Neuronal stem cell (in vitro differentiated cells): Measurements from ENCODE around the gene IGF1R.

Experiments used
- DNase-seq: peaks from one replicate; pipeline ENCODE4 v3.0.0-alpha.2; 2013; ENCODE audit warnings: low spot score
- H2AFZ ChIP-seq: one replicate; pipeline ENCODE4 v1.6.1; 2013; ENCODE audit warnings: mild to moderate bottlenecking, low read length, inconsistent platforms
- H2AK5ac ChIP-seq: 2 replicates; pipeline ENCODE4 v1.6.1; 2013; ENCODE audit warnings: low read depth, mild to moderate bottlenecking, inconsistent platforms, low read length, moderate library complexity, mixed read lengths
- H2BK120ac ChIP-seq: 2 replicates; pipeline ENCODE4 v1.6.1; 2013; ENCODE audit warnings: low read depth, mild to moderate bottlenecking, inconsistent platforms, low read length, moderate library complexity, mixed read lengths
- H2BK12ac ChIP-seq: one replicate; pipeline ENCODE4 v1.6.1; 2013; ENCODE audit warnings: low read length, inconsistent platforms
- H2BK15ac ChIP-seq: 2 replicates; pipeline ENCODE4 v1.6.1; 2013; ENCODE audit warnings: mild to moderate bottlenecking, low read length, inconsistent platforms, mixed read lengths
- H2BK5ac ChIP-seq: one replicate; pipeline ENCODE4 v1.6.1; 2013; ENCODE audit warnings: inconsistent platforms, mild to moderate bottlenecking, low read length, moderate library complexity
- H3K14ac ChIP-seq: one replicate; pipeline ENCODE4 v1.6.1; 2013; ENCODE audit warnings: low read length, inconsistent platforms
- H3K18ac ChIP-seq: 2 replicates; pipeline ENCODE4 v1.6.1; 2013; ENCODE audit warnings: low read length, inconsistent platforms
- H3K23ac ChIP-seq: 2 replicates; pipeline ENCODE4 v1.6.1; 2013; ENCODE audit warnings: low read depth, mild to moderate bottlenecking, mixed read lengths, low read length, inconsistent platforms; ENCODE audit not compliant: poor library complexity
- H3K27ac ChIP-seq: replicated peaks from 3 replicates; pipeline ENCODE4 v1.5.1; 2013; ENCODE audit warnings: low read length, inconsistent platforms
- H3K27me3 ChIP-seq, 3 experiments: 2 replicates each; pipeline ENCODE4 v1.6.1; 2013; ENCODE audit warnings: low read length in 3 of 3, mild to moderate bottlenecking in 2 of 3, inconsistent platforms in 1 of 3, low read depth in 1 of 3, mixed read lengths in 1 of 3, moderate library complexity in 1 of 3; ENCODE audit not compliant: control insufficient read depth in 3 of 3, insufficient read depth in 3 of 3
- H3K36me3 ChIP-seq, 2 donors: replicated peaks in 1 of 2; 2 replicates each; pipeline ENCODE4 v1.6.1; 2013; ENCODE audit warnings: low read length in 2 of 2; ENCODE audit not compliant: control insufficient read depth in 2 of 2, insufficient read depth in 2 of 2
- H3K4ac ChIP-seq: 2 replicates; pipeline ENCODE4 v1.6.1; 2013; ENCODE audit warnings: inconsistent platforms, mild to moderate bottlenecking, low read length, moderate library complexity
- H3K4me1 ChIP-seq, 2 donors: 1 replicate in 1 of 2; 2 replicates in 1 of 2; pipeline ENCODE4 v1.6.1; 2013; ENCODE audit warnings: low read length in 2 of 2, low read depth in 1 of 2; ENCODE audit not compliant: control insufficient read depth in 2 of 2, insufficient read depth in 1 of 2
- H3K4me2 ChIP-seq: one replicate; pipeline ENCODE4 v1.6.1; 2013; ENCODE audit warnings: mild to moderate bottlenecking, low read length, inconsistent platforms; ENCODE audit not compliant: insufficient read depth, poor library complexity, severe bottlenecking
- H3K4me3 ChIP-seq, 2 donors: 2 replicates each; pipeline ENCODE4 v1.5.1; 2013; ENCODE audit warnings: low read length in 2 of 2, mild to moderate bottlenecking in 2 of 2, inconsistent platforms in 1 of 2, moderate library complexity in 1 of 2
- H3K79me1 ChIP-seq: one replicate; pipeline ENCODE4 v1.6.1; 2013; ENCODE audit warnings: low read depth, mild to moderate bottlenecking, inconsistent platforms, low read length, moderate library complexity
- H3K9ac ChIP-seq: one replicate; pipeline ENCODE4 v1.6.1; 2013; ENCODE audit warnings: mild to moderate bottlenecking, low read depth, low read length, inconsistent platforms; ENCODE audit not compliant: poor library complexity
- H3K9me3 ChIP-seq, 2 donors: replicated peaks in 1 of 2; 2 replicates each; pipeline versions ENCODE3 to v1.6.1; 2013; ENCODE audit warnings: low read length in 2 of 2, mild to moderate bottlenecking in 2 of 2, inconsistent platforms in 1 of 2, low read depth in 1 of 2, mixed read lengths in 1 of 2, moderate library complexity in 1 of 2; ENCODE audit not compliant: control insufficient read depth in 2 of 2, insufficient read depth in 1 of 2
- H4K8ac ChIP-seq: one replicate; pipeline ENCODE4 v1.6.1; 2013; ENCODE audit warnings: low read depth, mild to moderate bottlenecking, inconsistent platforms, low read length, moderate library complexity
- H4K91ac ChIP-seq: one replicate; pipeline ENCODE4 v1.6.1; 2013; ENCODE audit warnings: low read length, low read depth, mild to moderate bottlenecking, inconsistent platforms; ENCODE audit not compliant: poor library complexity
- WGBS, 2 donors: extraction: QIAGEN DNeasy Blood & Tissue Kit; methylation state at CpG; one replicate each; pipeline ENCODE4 v1.1.7; 2013; ENCODE audit warnings: missing lambda C conversion rate in 2 of 2, mixed read lengths in 1 of 2; ENCODE audit not compliant: insufficient read length in 2 of 2, insufficient replicate concordance in 1 of 2; ENCODE audit errors: extremely low coverage in 2 of 2; 5-methylcytosine and 5-hydroxymethylcytosine counted together

The IGF1R gene

GRCh38 chr15:98735895-98736617, 87.7 kb downstream of the IGF1R start:
- Histone ChIP-seq H3K36me3 (no peaks in the 10 kb centered on the region), H2BK5ac (no peak overlapping the region), H3K9me3 (peaks cover 0 to 12% of the 10 kb centered on the region in 2 donors), H3K18ac (no peak overlapping the region), H2BK120ac (no peak overlapping the region), H4K8ac (no peak overlapping the region), H2AK5ac (no peak overlapping the region), H3K14ac (no peak overlapping the region), H4K91ac (no peak overlapping the region), H3K27ac (no peak overlapping the region), H3K27me3 (no peaks in the 10 kb centered on the region), H2BK15ac (no peak overlapping the region), H3K4me1 (peaks cover 11 to 14% of the 10 kb centered on the region in 2 donors), H3K4ac (no peak overlapping the region), H3K4me3 (no peak overlapping the region), H2BK12ac (no peak overlapping the region), H2AFZ (no peak overlapping the region), H3K9ac (no peak overlapping the region), H3K79me1 (peaks cover 2% of the 10 kb centered on the region), H3K23ac (no peak overlapping the region), H3K4me2 (no peak overlapping the region)
- no CpG with 5 or more reads among the region's 4 CpGs for WGBS, 2 donors
- no peak for DNase-seq

- peaks cover 6 to 9% of the 10 kb centered on the region in 2 donors for H3K4me1 ChIP-seq
- H3K27ac ChIP-seq = no peak overlapping the region
- no peak overlapping the region for H4K91ac ChIP-seq
- H3K23ac ChIP-seq = no peak overlapping the region
- H3K27me3 ChIP-seq = no peaks in the 10 kb centered on the region
- H2AK5ac ChIP-seq = no peak overlapping the region
- H3K79me1 ChIP-seq = peaks cover 2% of the 10 kb centered on the region
- no peak overlapping the region for H3K14ac ChIP-seq
- H2BK12ac ChIP-seq = no peak overlapping the region
- H2BK15ac ChIP-seq = no peak overlapping the region
- no peak for DNase-seq
- H3K9me3 ChIP-seq = peaks cover 0 to 12% of the 10 kb centered on the region in 2 donors
- H4K8ac ChIP-seq = no peak overlapping the region
- no peaks in the 10 kb centered on the region for H3K36me3 ChIP-seq
- WGBS, 2 donors = no CpG with 5 or more reads among the region's 6 CpGs
- no peak overlapping the region for H3K4me2 ChIP-seq
- no peak overlapping the region for H3K9ac ChIP-seq
- H2BK120ac ChIP-seq = no peak overlapping the region
- no peak overlapping the region for H3K4me3 ChIP-seq
- no peak overlapping the region for H2AFZ ChIP-seq
- H2BK5ac ChIP-seq = no peak overlapping the region
- H3K18ac ChIP-seq = no peak overlapping the region
- no peak overlapping the region for H3K4ac ChIP-seq
Observed at GRCh38 chr15:98737159-98737558, 88.8 kb downstream of the IGF1R start.

GRCh38 chr15:98737721-98738120, 89.4 kb downstream of the IGF1R start:
- H2BK15ac ChIP-seq = no peak overlapping the region
- no peak overlapping the region for H3K9ac ChIP-seq
- no peak overlapping the region for H3K23ac ChIP-seq
- H3K4me3 ChIP-seq = no peak overlapping the region
- no CpG with 5 or more reads among the region's 7 CpGs for WGBS, 2 donors
- no peak overlapping the region for H3K18ac ChIP-seq
- H4K8ac ChIP-seq = no peak overlapping the region
- no peak overlapping the region for H4K91ac ChIP-seq
- H3K27me3 ChIP-seq = no peaks in the 10 kb centered on the region
- peaks cover 6% of the 10 kb centered on the region in 2 donors for H3K4me1 ChIP-seq
- no peak overlapping the region for H3K4me2 ChIP-seq
- H2AK5ac ChIP-seq = no peak overlapping the region
- no peak overlapping the region for H3K27ac ChIP-seq
- H3K9me3 ChIP-seq = peaks cover 0 to 12% of the 10 kb centered on the region in 2 donors
- H2AFZ ChIP-seq = no peak overlapping the region
- H2BK12ac ChIP-seq = no peak overlapping the region
- no peak overlapping the region for H2BK5ac ChIP-seq
- H3K36me3 ChIP-seq = no peaks in the 10 kb centered on the region
- H2BK120ac ChIP-seq = no peak overlapping the region
- DNase-seq = no peak
- H3K4ac ChIP-seq = no peak overlapping the region
- H3K79me1 ChIP-seq = peaks cover 2% of the 10 kb centered on the region
- H3K14ac ChIP-seq = no peak overlapping the region

- no peak overlapping the region for H2BK120ac ChIP-seq
- H3K4me2 ChIP-seq = no peak overlapping the region
- no peak for DNase-seq
- H2AK5ac ChIP-seq = no peak overlapping the region
- no peaks in the 10 kb centered on the region for H3K36me3 ChIP-seq
- peaks cover 6 to 7% of the 10 kb centered on the region in 2 donors for H3K4me1 ChIP-seq
- H3K18ac ChIP-seq = no peak overlapping the region
- no peak overlapping the region for H3K9ac ChIP-seq
- H2AFZ ChIP-seq = no peak overlapping the region
- H3K23ac ChIP-seq = no peak overlapping the region
- H3K14ac ChIP-seq = no peak overlapping the region
- H3K27ac ChIP-seq = no peak overlapping the region
- peaks cover 0 to 9% of the 10 kb centered on the region in 2 donors for H3K9me3 ChIP-seq
- no peak overlapping the region for H3K4me3 ChIP-seq
- no peak overlapping the region for H4K91ac ChIP-seq
- WGBS, 2 donors = no CpG with 5 or more reads among the region's 9 CpGs
- H2BK5ac ChIP-seq = no peak overlapping the region
- peaks cover 4% of the 10 kb centered on the region for H3K79me1 ChIP-seq
- H2BK12ac ChIP-seq = no peak overlapping the region
- no peaks in the 10 kb centered on the region for H3K27me3 ChIP-seq
- H4K8ac ChIP-seq = no peak overlapping the region
- H3K4ac ChIP-seq = no peak overlapping the region
- no peak overlapping the region for H2BK15ac ChIP-seq
Observed at GRCh38 chr15:98738689-98739401, 90.5 kb downstream of the IGF1R start.
